Psoas muscle (tissue), 8 donors: ENCODE measurements around the gene FRMPD3. TPM values are rescaled to one million over a fixed set of nuclear protein-coding genes. Genes with fewer than 3 reads are reported as not detected.

ENCODE experiments used
- ATAC-seq, 4 donors: fragments of 200-7000 bp; cut with Tn5 transposase; one replicate each; pipeline ENCODE4 v1.9.1; 2020; ENCODE audit warnings: moderate library complexity in 3 of 4, mild to moderate bottlenecking in 2 of 4
- DNase-seq, 2 donors: peaks; one replicate each; pipeline ENCODE4 v3.0.0-alpha.2; 2020
- H3K27ac ChIP-seq: fragments of 200-600 bp; one replicate; pipeline ENCODE4 v1.8.0; 2022
- H3K27me3 ChIP-seq, 3 donors: fragments of 200-600 bp in 1 of 3; one replicate each; pipeline versions ENCODE4 v1.6.1 to v1.8.0; 2013 to 2022; ENCODE audit warnings: low read length in 2 of 3, mild to moderate bottlenecking in 2 of 3, moderate library complexity in 1 of 3; ENCODE audit not compliant: insufficient read depth in 3 of 3
- H3K36me3 ChIP-seq, 2 donors: fragments of 200-600 bp in 1 of 2; one replicate each; pipeline versions ENCODE4 v1.6.1 to v1.8.0; 2013 to 2022; ENCODE audit warnings: low read depth in 1 of 2, mild to moderate bottlenecking in 1 of 2, moderate library complexity in 1 of 2; ENCODE audit not compliant: insufficient read depth in 1 of 2
- H3K4me1 ChIP-seq: fragments of 200-600 bp; one replicate; pipeline ENCODE4 v1.8.0; 2022
- H3K4me3 ChIP-seq: fragments of 200-600 bp; one replicate; pipeline ENCODE4 v1.8.0; 2022; ENCODE audit warnings: mild to moderate bottlenecking
- H3K9me3 ChIP-seq: fragments of 200-600 bp; one replicate; pipeline ENCODE4 v1.8.0; 2022
- CTCF ChIP-seq: fragments of 200-600 bp; IDR thresholded peaks from one replicate; pipeline ENCODE4 v1.8.0; 2022; ENCODE audit warnings: antibody characterized with exemption
- WGBS, 3 donors: extraction: QIAGEN DNeasy Blood & Tissue Kit; methylation state at CpG; one replicate each; pipeline versions ENCODE4 v1.1.6 to v1.1.7; 2013; 5-methylcytosine and 5-hydroxymethylcytosine counted together
- intact Hi-C, 2 donors: fragments of 100-400 bp; cut with DNase I; formaldehyde crosslinking; loops; one replicate each; pipeline versions ENCODE4 v1.11.0 to v1.14.2; 2022
- long read RNA-seq, 2 donors: library from polyadenylated mRNA; unstranded; transcript quantifications; one replicate each; pipeline ENCODE4 v2.0.0, GENCODE V29; 2021
- polyA plus RNA-seq, 3 donors: library from polyadenylated mRNA; stranded (reverse); fragments of 200-250 nt; gene quantifications; one replicate each; pipeline ENCODE4 v1.2.3, GENCODE V29; 2013
- total RNA-seq, 4 donors: library from RNA; stranded (reverse); fragmentation: NEBNext Ultra II Directional in 2 of 4; extraction: Animal tissue kit (Norgen Biotek cat#: 25700) in 2 of 4; gene quantifications; one replicate each; pipeline versions ENCODE4 v1.2.1 to v1.2.4, GENCODE V29; 2021 to 2023
- donor health status: healthy with polysubstance abuse.
- donor health status: DM: no; HTN: no; CAD: no; lungs with moderate emphysema.
- donor health status: Bipolar disorder and iron deficiency.
- donor health status: healthy.
- donor health status: DM: yes; HTN: yes; CAD: no.
- donor health status: DM: no; HTN: no; CAD: no.
- donor health status: DM: no; HTN: no; CAD: no.
- donor health status: DM: yes; HTN: yes; CAD: no.

FRMPD3 gene
- total RNA-seq (under 1 TPM in 1 of 4 donors, not detected in 3; 0.02 TPM), polyA plus RNA-seq (under 1 TPM in 1 of 3 donors, not detected in 2; 0.01 TPM)
- long read RNA-seq, donor 1, result 0 reads
- long read RNA-seq, donor 2, result 0 reads

- ATAC-seq, result peak in 1 of 4 donors; percentile 26
- intact Hi-C loops, result no loop called here
Measured at GRCh38 chrX:107448998-107449835, at the start of gene FRMPD3. Gene FRMPD3, plus strand, starts transcription at chrX:107449652. Its CDS starts 76,937 bp downstream, at chrX:107526589.

GRCh38 chrX:107420571-107420970 is 28.9 kb upstream of the FRMPD3 start:
- Histone ChIP-seq H3K27ac (no peak overlapping the region), H3K36me3 (no peaks in the 10 kb centered on the region), H3K4me1 (no peaks in the 10 kb centered on the region), H3K9me3 (no peaks in the 10 kb centered on the region), H3K27me3 (peaks cover 0 to 4% (median 0%) of the 10 kb centered on the region in 3 donors), H3K4me3 (no peak overlapping the region)
- TF ChIP-seq CTCF, result no peak
- no peak for ATAC-seq
- WGBS, 3 donors, result 62 to 71% (median 65%) methylated on average over 2 of the region's 2 CpGs
- DNase-seq, result no peak
- intact Hi-C loops, result no loop called here

More at GRCh38 chrX:107448998-107449835, at the start of gene FRMPD3:
- H3K4me1 ChIP-seq, result no peaks in the 10 kb centered on the region
- H3K4me3 ChIP-seq, result peak within 1 kb of the TSS; percentile 49
- H3K36me3 ChIP-seq, result no peaks in the 10 kb centered on the region
- peaks cover 0 to 90% (median 0%) of the 10 kb centered on the region in 3 donors for H3K27me3 ChIP-seq
- TF ChIP-seq CTCF, result no peak
- no peak within 1 kb of the TSS for H3K27ac ChIP-seq
- no peaks in the 10 kb centered on the region for H3K9me3 ChIP-seq
- DNase-seq, result no peak
- 1 to 23% (median 6%) methylated on average over 22 to 49 of the region's 69 CpGs for WGBS, 3 donors

- no peak overlapping the region for H3K27ac ChIP-seq
- peaks cover 6% of the 10 kb centered on the region for H3K9me3 ChIP-seq
- DNase-seq (no peak), ATAC-seq (no peak)
- peaks cover 0 to 4% (median 0%) of the 10 kb centered on the region in 3 donors for H3K27me3 ChIP-seq
- intact Hi-C loops, result no loop called here
- H3K4me3 ChIP-seq, result no peak overlapping the region
- H3K36me3 ChIP-seq, result no peaks in the 10 kb centered on the region
- TF ChIP-seq CTCF, result no peak
- 69 to 79% (median 71%) methylated on average over 3 of the region's 3 CpGs for WGBS, 3 donors
- H3K4me1 ChIP-seq, result no peaks in the 10 kb centered on the region
Measured at GRCh38 chrX:107421337-107421861, 28.1 kb upstream of the FRMPD3 start.

GRCh38 chrX:107429090-107429489 is 20.4 kb upstream of the FRMPD3 start:
- intact Hi-C loops, result no loop called here
- Histone ChIP-seq H3K4me3 (no peak overlapping the region), H3K27me3 (no peaks in the 10 kb centered on the region), H3K36me3 (no peaks in the 10 kb centered on the region), H3K9me3 (peaks cover 6% of the 10 kb centered on the region), H3K27ac (no peak overlapping the region), H3K4me1 (no peaks in the 10 kb centered on the region)
- ATAC-seq (no peak), DNase-seq (no peak)
- no peak for TF ChIP-seq CTCF
- WGBS, 3 donors, result 49 to 55% (median 50%) methylated on average over 5 to 6 of the region's 6 CpGs
